Ecto neural progenitor cell (in vitro differentiated cells): ENCODE results near the gene CD40LG.

Experiments used
- DNase-seq: peaks from one replicate; pipeline ENCODE4 v3.0.0-alpha.2; 2018; ENCODE audit warnings: low spot score

Gene CD40LG

GRCh38 chrX:136652822-136653723 lies 5.1 kb downstream of the CD40LG start:
- DNase-seq: no peak

GRCh38 chrX:136656361-136656964 lies 8.5 kb downstream of the CD40LG start:
- DNase-seq: no peak

GRCh38 chrX:136658151-136658550 lies 10.2 kb downstream of the CD40LG start:
- no peak for DNase-seq

GRCh38 chrX:136659174-136659573 lies 11.2 kb downstream of the CD40LG start:
- DNase-seq: no peak

- no peak for DNase-seq
Observed at GRCh38 chrX:136660896-136661295, 12.9 kb downstream of the CD40LG start.

GRCh38 chrX:136662104-136662503 lies 14.1 kb downstream of the CD40LG start:
- DNase-seq: no peak

GRCh38 chrX:136662976-136663375 lies 15.0 kb downstream of the CD40LG start:
- DNase-seq: no peak

GRCh38 chrX:136665258-136665900 lies 17.4 kb downstream of the CD40LG start:
- no peak for DNase-seq

- DNase-seq: no peak
Observed at GRCh38 chrX:136666088-136666487, 18.1 kb downstream of the CD40LG start.

GRCh38 chrX:136667446-136668168 lies 19.6 kb downstream of the CD40LG start:
- no peak for DNase-seq

GRCh38 chrX:136671006-136671610 lies 23.1 kb downstream of the CD40LG start:
- DNase-seq: no peak

- DNase-seq: no peak
Observed at GRCh38 chrX:136674270-136674985, 26.5 kb downstream of the CD40LG start.

GRCh38 chrX:136679531-136679930 lies 31.6 kb downstream of the CD40LG start:
- no peak for DNase-seq

GRCh38 chrX:136684120-136684519 lies 36.2 kb downstream of the CD40LG start:
- no peak for DNase-seq

- DNase-seq: no peak
Observed at GRCh38 chrX:136687457-136687856, 39.5 kb downstream of the CD40LG start.

- peak; percentile 52 for DNase-seq
Observed at GRCh38 chrX:136689436-136689835, 41.5 kb downstream of the CD40LG start.

- no peak for DNase-seq
Observed at GRCh38 chrX:136691028-136691809, 43.3 kb downstream of the CD40LG start.

GRCh38 chrX:136692271-136692670 lies 44.3 kb downstream of the CD40LG start:
- DNase-seq: no peak

- DNase-seq: no peak
Observed at GRCh38 chrX:136694431-136695087, 46.6 kb downstream of the CD40LG start.

GRCh38 chrX:136697156-136697555 lies 49.2 kb downstream of the CD40LG start:
- DNase-seq: no peak
